GM12878 (cell line): ENCODE results near the gene RBMS1. TPM values are rescaled to one million over a fixed set of nuclear protein-coding genes. Genes with fewer than 3 reads are reported as not detected.

ENCODE experiments used
- ATAC-seq: fragments of 200-7000 bp; cut with Tn5 transposase; 3 replicates; pipeline ENCODE4 v1.9.1; 2020; ENCODE audit warnings: mild to moderate bottlenecking, moderate library complexity
- BruUV-seq: library from RNA; stranded (reverse); fragments of 400-500 nt; replicated peaks from 2 replicates; lab custom pipeline; 2021; lab: Mats Ljungman, UMichigan
- CTCF ChIA-PET: fragments of 300-600 bp; sonication (Branson Sonifier 250); formaldehyde crosslinking; extraction: SDS; loops from one replicate; lab custom pipeline; 2021; ENCODE audit warnings: inconsistent platforms; lab: Yijun Ruan, JAX
- POLR2A ChIA-PET: fragments of 350-600 bp; formaldehyde crosslinking; extraction: SDS; loops from one replicate; lab custom pipeline; 2021; ENCODE audit warnings: inconsistent platforms; lab: Charles Lee
- RAD21 ChIA-PET: fragments of 300-600 bp; sonication (Branson Sonifier 250); formaldehyde crosslinking; loops from one replicate; lab custom pipeline; 2023; ENCODE audit warnings: antibody characterized with exemption; ENCODE audit not compliant: unreplicated experiment; lab: Charles Lee
- SMC1A ChIA-PET: fragments of 300-600 bp; sonication (Branson Sonifier 250); formaldehyde crosslinking; loops from one replicate; lab custom pipeline; 2023; ENCODE audit not compliant: unreplicated experiment, uncharacterized antibody; lab: Charles Lee
- DNase-seq: peaks from one replicate; pipeline ENCODE4 v3.0.0-alpha.2; 2011; ENCODE audit warnings: low read depth, low spot score
- FAIRE-seq: peaks from 3 replicates; lab custom pipeline; 2011; peaks lifted over from hg19 to GRCh38; lab: Jason Lieb, UNC
- H2AFZ ChIP-seq: 2 replicates; pipeline ENCODE4 v1.6.0; 2011; ENCODE audit warnings: low read depth, low read length, control low read depth; ENCODE audit not compliant: control insufficient read depth
- H3K27ac ChIP-seq: 2 replicates; pipeline ENCODE4 v1.5.1; 2011; ENCODE audit warnings: control low read depth; ENCODE audit not compliant: control insufficient read depth, insufficient read depth
- H3K27me3 ChIP-seq, 2 experiments: replicated peaks in 1 of 2; 2 replicates each; pipeline versions ENCODE4 v1.6.0 to v1.6.1; 2011; ENCODE audit warnings: low read length in 1 of 2; ENCODE audit not compliant: control insufficient read depth in 2 of 2, insufficient read depth in 2 of 2
- H3K36me3 ChIP-seq, 2 experiments: 2 replicates each; pipeline ENCODE4 v1.5.1; 2011; ENCODE audit warnings: low read length in 1 of 2; ENCODE audit not compliant: control insufficient read depth in 2 of 2, insufficient read depth in 2 of 2
- H3K4me1 ChIP-seq: 2 replicates; pipeline ENCODE4 v1.6.1; 2011; ENCODE audit warnings: mild to moderate bottlenecking, low read length, moderate library complexity, mixed read lengths; ENCODE audit not compliant: control insufficient read depth, insufficient read depth
- H3K4me2 ChIP-seq: 2 replicates; pipeline ENCODE4 v1.6.0; 2011; ENCODE audit warnings: control low read depth; ENCODE audit not compliant: control insufficient read depth, insufficient read depth
- H3K4me3 ChIP-seq: fragments of 200-600 bp; sonication (generic); 2 replicates; pipeline ENCODE4 v1.5.1; 2016
- H3K79me2 ChIP-seq: 2 replicates; pipeline ENCODE4 v1.6.0; 2011; ENCODE audit warnings: low read length; ENCODE audit not compliant: control insufficient read depth, insufficient read depth
- H3K9ac ChIP-seq: 2 replicates; pipeline ENCODE4 v1.8.0; 2011; ENCODE audit warnings: low read length, control low read depth, mixed read lengths; ENCODE audit not compliant: control insufficient read depth, insufficient read depth
- H3K9me3 ChIP-seq: replicated peaks from 3 replicates; pipeline ENCODE4 v1.5.1; 2011; ENCODE audit warnings: mild to moderate bottlenecking, low read length; ENCODE audit not compliant: control insufficient read depth, insufficient read depth
- H4K20me1 ChIP-seq: 2 replicates; pipeline ENCODE4 v1.6.0; 2011; ENCODE audit not compliant: control insufficient read depth, insufficient read depth
- BMI1 ChIP-seq: fragments of 450-650 bp; IDR thresholded peaks from 2 replicates; pipeline ENCODE4 v1.6.1; 2016; ENCODE audit warnings: mild to moderate bottlenecking, moderate library complexity, borderline replicate concordance
- E4F1 ChIP-seq: fragments of 450-650 bp; IDR thresholded peaks from 2 replicates; pipeline ENCODE4 v1.6.1; 2018; ENCODE audit warnings: borderline replicate concordance, mild to moderate bottlenecking; ENCODE audit not compliant: partially characterized antibody
- EP300 ChIP-seq, 2 experiments: fragments of 150-350 bp in 1 of 2; IDR thresholded peaks; 2 replicates each; pipeline ENCODE4 v1.6.1; 2011 to 2012; ENCODE audit warnings: low read depth in 2 of 2, low read length in 2 of 2, borderline replicate concordance in 1 of 2, improper control_type of control experiment in 1 of 2, inconsistent platforms in 1 of 2; ENCODE audit not compliant: control insufficient read depth in 1 of 2
- FOXK2 ChIP-seq: fragments of 450-650 bp; IDR thresholded peaks from 2 replicates; pipeline ENCODE4 v1.6.1; 2017; ENCODE audit warnings: mild to moderate bottlenecking, moderate library complexity
- HDGF ChIP-seq: fragments of 450-650 bp; IDR thresholded peaks from 2 replicates; pipeline ENCODE4 v1.6.1; 2016; ENCODE audit warnings: antibody characterized with exemption
- JUNB ChIP-seq: IDR thresholded peaks from 2 replicates; pipeline ENCODE4 v1.6.1; 2016; ENCODE audit warnings: antibody characterized with exemption, mild to moderate bottlenecking
- KDM1A ChIP-seq: fragments of 200-600 bp; sonication (generic); IDR thresholded peaks from 2 replicates; pipeline ENCODE4 v1.6.1; 2016; ENCODE audit warnings: borderline replicate concordance
- PML ChIP-seq: IDR thresholded peaks from 2 replicates; pipeline ENCODE4 v1.6.1; 2012; ENCODE audit warnings: low read length, inconsistent platforms
- POLR2AphosphoS5 ChIP-seq: IDR thresholded peaks from 2 replicates; pipeline ENCODE4 v1.6.1; 2011; ENCODE audit warnings: mild to moderate bottlenecking, low read length, inconsistent platforms
- POU2F2 ChIP-seq: IDR thresholded peaks from 3 replicates; pipeline ENCODE4 v1.6.1; 2011; ENCODE audit warnings: low read depth, mild to moderate bottlenecking, low read length, borderline replicate concordance
- SMAD5 ChIP-seq: IDR thresholded peaks from 2 replicates; pipeline ENCODE4 v1.6.1; 2016; ENCODE audit warnings: antibody characterized with exemption, low read depth
- STAT1 ChIP-seq: fragments of 450-650 bp; conservative IDR thresholded peaks from 2 replicates; pipeline ENCODE4 v1.6.1; 2014; ENCODE audit warnings: antibody characterized with exemption, mild to moderate bottlenecking
- TARDBP ChIP-seq: IDR thresholded peaks from 2 replicates; pipeline ENCODE4 v1.6.1; 2016; ENCODE audit warnings: borderline replicate concordance
- ZNF24 ChIP-seq: fragments of 450-650 bp; IDR thresholded peaks from 2 replicates; pipeline ENCODE4 v1.6.1; 2017; ENCODE audit warnings: antibody characterized with exemption, mild to moderate bottlenecking
- WGBS: methylation state at CpG from one replicate; pipeline ENCODE4 v1.1.6; 2016; ENCODE audit warnings: low lambda C conversion rate; ENCODE audit not compliant: insufficient replicate concordance, insufficient coverage; ENCODE audit errors: missing lambda C conversion rate; 5-methylcytosine and 5-hydroxymethylcytosine counted together
- in situ Hi-C: fragments of 300-500 bp; cut with MboI; formaldehyde crosslinking; loops from 9 replicates; pipeline ENCODE4 v1.14.3; 2018; ENCODE audit warnings: mixed read lengths
- intact Hi-C: fragments of 100-400 bp; cut with micrococcal nuclease; formaldehyde crosslinking; loops from one replicate; pipeline ENCODE4 v1.14.2; 2022; ENCODE audit not compliant: unreplicated experiment
- polyA plus RNA-seq, 11 experiments: library from polyadenylated mRNA; depleted of rRNA in 4 of 11; unstranded in 6 of 11; stranded (reverse) in 5 of 11; fragments of >200 nt; fragmentation: Nextera tagmentation in 4 of 11; fragmentation: Illumina TruSeq in 1 of 11; extraction: Ambion mirVana in 4 of 11; extraction: Trizol in 1 of 11; gene quantifications; 1 replicate in 1 of 11; 2 replicates in 10 of 11; pipeline versions ENCODE4 v1.2.1 to v1.2.3, GENCODE V29; 2011 to 2016; ENCODE audit warnings: inconsistent platforms in 2 of 11, missing spikeins in 2 of 11, low read depth in 1 of 11
- total RNA-seq, 4 experiments: library from RNA; depleted of rRNA in 3 of 4; stranded (reverse); fragments of >200 nt in 3 of 4; fragmentation: Illumina TruSeq in 1 of 4; extraction: Trizol in 1 of 4; gene quantifications; 2 replicates each; pipeline versions ENCODE4 v1.2.1 to v1.2.3, GENCODE V29; 2013 to 2021
- TF ChIP-seq, protein P1 (sequence below): IDR thresholded peaks from 2 replicates; pipeline ENCODE4 v1.6.1; 2011; ENCODE audit warnings: borderline replicate concordance, low read depth, mild to moderate bottlenecking, moderate library complexity, low read length; ENCODE audit not compliant: insufficient read depth, poor library complexity, severe bottlenecking

RBMS1 gene
- total and polyA plus RNA-seq, 10 of the 15 experiments (the other 5 are each of a cell fraction or from before 2014, with no cell fraction given): 0.04 to 0.31 (median 0.17) TPM; not detected in 1

DNA sequence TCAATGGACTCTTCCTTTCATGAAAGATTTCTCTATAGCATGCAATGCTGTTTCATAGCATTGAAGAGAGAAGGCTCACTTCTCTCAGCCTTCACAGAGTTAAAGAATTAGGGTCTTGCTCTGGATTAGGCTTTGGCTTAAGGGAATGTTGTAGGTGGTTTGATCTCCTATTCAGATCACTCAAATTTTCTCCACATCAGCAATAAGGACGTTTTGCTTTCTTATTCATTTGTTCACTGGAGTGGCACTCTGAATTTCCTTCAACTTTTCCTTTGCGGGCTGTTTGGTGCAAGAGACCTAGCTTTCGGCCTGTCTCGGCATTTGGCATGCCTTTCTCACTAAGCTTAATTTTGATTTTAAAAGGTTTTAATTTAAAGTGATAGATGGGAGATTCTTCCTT is 131.6 kb downstream of the RBMS1 start:
- no peak for TF ChIP-seq TARDBP
- no peak for TF ChIP-seq STAT1
- TF ChIP-seq E4F1: no peak
- H3K27me3 ChIP-seq: no peaks in the 10 kb centered on the region; a peak in 1 of 4 replicates
- in situ Hi-C loops: no loop called here
- H3K4me1 ChIP-seq: no peaks in the 10 kb centered on the region
- POLR2A ChIA-PET: no interaction called here
- no peak overlapping the region for H3K4me3 ChIP-seq
- no peaks in the 10 kb centered on the region for H3K79me2 ChIP-seq
- FAIRE-seq (no peak), ATAC-seq (no peak), DNase-seq (no peak)
- no peaks in the 10 kb centered on the region for H3K9me3 ChIP-seq
- H3K4me2 ChIP-seq: no peak overlapping the region
- BruUV-seq: no TSS peak
- SMC1A ChIA-PET: no interaction called here
- CTCF ChIA-PET: interaction anchor here (0.8 kb wide), 1 partner anchor 470 kb away, joined by 3 read pairs; no protein-coding TSS in a partner anchor
- RAD21 ChIA-PET: no interaction called here
- no peak overlapping the region for H3K27ac ChIP-seq
- no peaks in the 10 kb centered on the region for H4K20me1 ChIP-seq
- intact Hi-C loops: no loop called here
- H3K36me3 ChIP-seq: no peaks in the 10 kb centered on the region
- H2AFZ ChIP-seq: no peak overlapping the region
- 74% methylated on average over 4 of the region's 4 CpGs for WGBS
- H3K9ac ChIP-seq: no peak overlapping the region

GRCh38 chr2:160360089-160360757 is 133.4 kb downstream of the RBMS1 start:
- Histone ChIP-seq H4K20me1 (no peaks in the 10 kb centered on the region), H3K9ac (no peak overlapping the region), H3K27ac (no peak overlapping the region), H3K4me3 (no peak overlapping the region), H3K9me3 (no peaks in the 10 kb centered on the region), H2AFZ (no peak overlapping the region), H3K79me2 (no peaks in the 10 kb centered on the region), H3K36me3 (no peaks in the 10 kb centered on the region), H3K4me2 (no peak overlapping the region), H3K4me1 (no peaks in the 10 kb centered on the region), H3K27me3 (no peaks in the 10 kb centered on the region; a peak in 1 of 4 replicates)
- no TSS peak for BruUV-seq
- intact Hi-C loops: no loop called here
- DNase-seq: no peak
- RAD21 ChIA-PET: no interaction called here
- FAIRE-seq: no peak
- ATAC-seq: no peak
- in situ Hi-C loops: no loop called here
- CTCF ChIA-PET: interaction anchor here (0.7 kb wide), 1 partner anchor 25 kb away, joined by 3 read pairs; no protein-coding TSS in a partner anchor
- SMC1A ChIA-PET: interaction anchor here (1.3 kb wide), 1 partner anchor 9 kb away, joined by 3 read pairs; no protein-coding TSS in a partner anchor
- WGBS: 34% methylated on average over 5 of the region's 5 CpGs
- POLR2A ChIA-PET: no interaction called here
- TF ChIP-seq POLR2AphosphoS5: no peak
- TF ChIP-seq BMI1: no peak
- no peak for TF ChIP-seq FOXK2
- TF ChIP-seq JUNB: no peak
- TF ChIP-seq ZNF24: no peak
- TF ChIP-seq SMAD5: no peak
- TF ChIP-seq KDM1A: no peak
- no peak for TF ChIP-seq HDGF
- no peak for TF ChIP-seq PML
- no peak for TF ChIP-seq POU2F2
- TF ChIP-seq EP300 (IDR thresholded peaks at IDR 0.05; ENCODE audit: borderline replicate concordance in 1 of 2, control insufficient read depth in 1 of 2, low read depth in 2 of 2, low read length in 2 of 2): no peak
- TF ChIP-seq, protein P1, sequence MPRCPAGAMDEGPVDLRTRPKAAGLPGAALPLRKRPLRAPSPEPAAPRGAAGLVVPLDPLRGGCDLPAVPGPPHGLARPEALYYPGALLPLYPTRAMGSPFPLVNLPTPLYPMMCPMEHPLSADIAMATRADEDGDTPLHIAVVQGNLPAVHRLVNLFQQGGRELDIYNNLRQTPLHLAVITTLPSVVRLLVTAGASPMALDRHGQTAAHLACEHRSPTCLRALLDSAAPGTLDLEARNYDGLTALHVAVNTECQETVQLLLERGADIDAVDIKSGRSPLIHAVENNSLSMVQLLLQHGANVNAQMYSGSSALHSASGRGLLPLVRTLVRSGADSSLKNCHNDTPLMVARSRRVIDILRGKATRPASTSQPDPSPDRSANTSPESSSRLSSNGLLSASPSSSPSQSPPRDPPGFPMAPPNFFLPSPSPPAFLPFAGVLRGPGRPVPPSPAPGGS: no peak
